Stimulated activated CD8-positive, alpha-beta memory T cell treated with anti-CD3 and anti-CD28 coated beads, Interleukin-4, amount 100 ng/mL, for 4 hours (primary cell): ENCODE measurements around the gene SSR2.
A peak's percentile ranks its signal among the peaks of the same experiment; 100 is the strongest.
"Not testable (repeated sequence)": the region's sequence is repeated elsewhere in the genome, so short reads cannot be mapped to it uniquely, and the experiment has no call there.

ENCODE experiments used
- DNase-seq, 2 donors: peaks; one replicate each; pipeline ENCODE4 v3.0.0-alpha.2; 2020; ENCODE audit warnings: low read depth in 2 of 2, low spot score in 1 of 2

Gene SSR2

GRCh38 chr1:155996166-155996565, 24.6 kb downstream of the SSR2 start:
- no peak for DNase-seq

- DNase-seq, result no peak
Measured at GRCh38 chr1:155993595-155993994, 27.2 kb downstream of the SSR2 start.

- DNase-seq, result no peak
Measured at GRCh38 chr1:155990005-155990739, 30.6 kb downstream of the SSR2 start.

- peak in 1 of 2 donors; percentile 53 for DNase-seq
Measured at GRCh38 chr1:155989242-155990004, 31.3 kb downstream of the SSR2 start.

- DNase-seq, result not testable (repeated sequence)
Measured at GRCh38 chr1:155984903-155985645, 35.7 kb downstream of the SSR2 start.

GRCh38 chr1:155984341-155984740, 36.4 kb downstream of the SSR2 start:
- DNase-seq, result no peak

- DNase-seq, result no peak
Measured at GRCh38 chr1:155983191-155984024, 37.3 kb downstream of the SSR2 start.

- DNase-seq, result no peak
Measured at GRCh38 chr1:155982106-155982505, 38.6 kb downstream of the SSR2 start.

- DNase-seq, result no peak
Measured at GRCh38 chr1:155981266-155982088, 39.3 kb downstream of the SSR2 start.

- DNase-seq, result no peak
Measured at GRCh38 chr1:155979597-155980343, 41.0 kb downstream of the SSR2 start.

- no peak for DNase-seq
Measured at GRCh38 chr1:155978973-155979429, 41.8 kb downstream of the SSR2 start.

GRCh38 chr1:155978325-155978972, 42.3 kb downstream of the SSR2 start, which contains the start of gene ARHGEF2:
Gene ARHGEF2, minus strand, starts transcription at chr1:155978547. Its CDS starts 120 bp downstream, at chr1:155978427.
- peak; percentile 61 to 82 for DNase-seq

GRCh38 chr1:155977690-155978324, 42.9 kb downstream of the SSR2 start:
- peak; percentile 60 to 71 for DNase-seq

GRCh38 chr1:155976913-155977689, 43.6 kb downstream of the SSR2 start:
- DNase-seq, result no peak

GRCh38 chr1:155976062-155976912, 44.5 kb downstream of the SSR2 start:
- DNase-seq, result peak; percentile 36 to 59

GRCh38 chr1:155975375-155976061, 45.2 kb downstream of the SSR2 start:
- DNase-seq, result no peak
